ENCODE data around the gene ZNF217. TPM values are rescaled to one million over a fixed set of nuclear protein-coding genes. Genes with fewer than 3 reads are reported as not detected.
"Not testable (repeated sequence)": the region's sequence is repeated elsewhere in the genome, so short reads cannot be mapped to it uniquely, and the experiment has no call there.

Gene ZNF217
- total RNA-seq, 1 donor from 2014 or later = 30.9 TPM

DNA sequence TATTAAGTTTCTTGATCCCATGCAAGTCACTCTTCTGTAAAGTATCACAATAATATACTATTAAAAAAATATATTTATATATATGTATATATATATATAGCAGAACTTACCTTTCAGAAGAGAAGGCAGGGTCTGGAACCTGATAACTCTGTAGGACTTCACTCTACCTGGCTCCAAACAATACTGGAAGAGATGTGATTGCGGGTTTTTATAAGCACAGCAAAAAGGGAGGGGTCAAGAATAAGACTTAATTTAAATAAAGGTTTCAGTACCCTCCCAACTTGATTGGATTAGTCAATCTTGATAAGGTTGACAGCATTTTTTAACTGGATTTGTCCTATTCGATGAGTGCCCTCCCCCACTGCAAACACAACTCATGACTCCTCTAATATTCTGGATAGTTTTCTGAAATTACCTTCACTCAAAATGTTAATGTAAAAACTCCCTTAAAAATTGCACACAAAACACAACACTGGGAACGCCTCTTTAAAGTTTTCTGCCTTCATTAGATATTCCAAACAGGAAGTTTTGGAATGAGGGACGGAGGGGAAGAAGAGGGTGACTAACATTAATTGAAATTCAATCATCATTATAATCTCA is 4.0 kb upstream of the ZNF217 start:
- TF ChIP-seq, protein P1, sequence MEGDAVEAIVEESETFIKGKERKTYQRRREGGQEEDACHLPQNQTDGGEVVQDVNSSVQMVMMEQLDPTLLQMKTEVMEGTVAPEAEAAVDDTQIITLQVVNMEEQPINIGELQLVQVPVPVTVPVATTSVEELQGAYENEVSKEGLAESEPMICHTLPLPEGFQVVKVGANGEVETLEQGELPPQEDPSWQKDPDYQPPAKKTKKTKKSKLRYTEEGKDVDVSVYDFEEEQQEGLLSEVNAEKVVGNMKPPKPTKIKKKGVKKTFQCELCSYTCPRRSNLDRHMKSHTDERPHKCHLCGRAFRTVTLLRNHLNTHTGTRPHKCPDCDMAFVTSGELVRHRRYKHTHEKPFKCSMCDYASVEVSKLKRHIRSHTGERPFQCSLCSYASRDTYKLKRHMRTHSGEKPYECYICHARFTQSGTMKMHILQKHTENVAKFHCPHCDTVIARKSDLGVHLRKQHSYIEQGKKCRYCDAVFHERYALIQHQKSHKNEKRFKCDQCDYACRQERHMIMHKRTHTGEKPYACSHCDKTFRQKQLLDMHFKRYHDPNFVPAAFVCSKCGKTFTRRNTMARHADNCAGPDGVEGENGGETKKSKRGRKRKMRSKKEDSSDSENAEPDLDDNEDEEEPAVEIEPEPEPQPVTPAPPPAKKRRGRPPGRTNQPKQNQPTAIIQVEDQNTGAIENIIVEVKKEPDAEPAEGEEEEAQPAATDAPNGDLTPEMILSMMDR (IDR thresholded peaks at IDR 0.05) = no peak
- peaks cover 9% of the 10 kb centered on the region for H3K4me1 ChIP-seq
- H3K27me3 ChIP-seq = no peaks in the 10 kb centered on the region
- ATAC-seq (no peak), DNase-seq (no peak)
- no peaks in the 10 kb centered on the region for H3K36me3 ChIP-seq
- no peak overlapping the region for H3K4me3 ChIP-seq
- intact Hi-C loops (cut with DNase I) = no loop called here
- H3K9me3 ChIP-seq = no peaks in the 10 kb centered on the region
- no peak overlapping the region for H3K27ac ChIP-seq

DNA sequence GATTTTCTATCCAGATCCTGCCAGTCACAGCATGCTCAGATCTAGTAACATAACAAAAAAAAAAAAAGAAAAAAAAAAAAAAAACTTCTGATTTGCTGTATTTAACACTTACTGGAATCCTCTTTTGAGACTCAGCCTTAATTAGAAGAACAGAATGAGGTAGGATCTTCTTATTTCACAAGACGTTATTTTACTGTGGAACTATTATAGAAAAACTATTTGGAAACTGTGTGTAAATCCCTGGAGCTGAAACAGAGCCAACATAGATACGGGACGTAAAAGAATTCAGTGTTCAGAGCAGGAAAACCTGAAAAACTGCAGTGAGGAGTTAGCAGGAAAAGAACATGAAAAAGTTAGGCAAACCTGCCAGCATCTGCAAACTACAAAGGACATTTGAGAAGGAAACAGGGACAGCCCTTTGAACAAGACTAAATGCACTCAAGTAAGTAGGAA is 3.4 kb upstream of the ZNF217 start:
- no peaks in the 10 kb centered on the region for H3K9me3 ChIP-seq
- peak overlapping the region; percentile 72 for H3K27ac ChIP-seq
- no peak for DNase-seq
- H3K36me3 ChIP-seq = no peaks in the 10 kb centered on the region
- intact Hi-C loops (cut with DNase I) = no loop called here
- H3K4me1 ChIP-seq = peaks cover 9% of the 10 kb centered on the region
- no peaks in the 10 kb centered on the region for H3K27me3 ChIP-seq
- no peak overlapping the region for H3K4me3 ChIP-seq
- TF ChIP-seq, protein P1 (IDR thresholded peaks at IDR 0.05) = no peak
- no peak for ATAC-seq

DNA sequence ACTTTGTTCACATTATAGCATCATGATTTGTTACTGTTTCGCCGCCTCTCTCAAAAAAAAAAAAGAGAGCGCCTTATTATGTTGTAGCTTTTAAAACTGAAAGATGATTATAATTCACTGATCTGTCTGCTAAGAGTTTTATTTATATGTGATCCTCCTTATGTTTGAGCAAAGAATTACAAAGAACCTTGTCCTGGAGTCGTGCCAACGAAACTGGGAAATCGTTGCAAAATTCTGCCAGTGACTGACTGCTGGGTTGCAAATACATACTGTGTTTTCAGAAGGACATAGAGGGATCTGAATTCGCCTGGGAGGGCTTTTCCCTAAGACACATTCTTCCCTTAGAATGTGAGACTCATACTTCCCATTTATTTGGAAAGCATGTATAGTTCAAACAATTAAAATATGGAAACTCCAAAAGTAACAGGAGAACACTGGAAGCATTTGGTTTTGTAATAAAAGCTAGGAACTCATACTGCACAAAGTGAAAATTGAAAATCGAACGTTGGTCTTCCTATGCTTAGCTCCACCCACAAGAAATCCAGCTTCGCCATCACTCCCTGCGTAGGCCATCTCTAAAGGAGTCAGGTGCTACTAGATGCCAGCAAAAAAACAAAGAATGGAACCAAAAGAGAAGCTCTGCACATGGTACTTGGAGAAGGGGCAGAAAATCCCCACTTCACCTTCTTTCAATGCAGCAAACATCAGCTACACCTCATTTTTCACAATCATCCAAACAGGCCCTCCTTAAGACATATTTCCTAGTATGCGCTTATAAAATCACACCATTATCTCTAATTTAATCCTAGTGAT is 2.8 kb upstream of the ZNF217 start:
- H3K4me1 ChIP-seq; intact Hi-C loops (cut with DNase I); ATAC-seq; H3K27me3 ChIP-seq; H3K36me3 ChIP-seq; DNase-seq; H3K9me3 ChIP-seq: not testable (repeated sequence)
- Histone ChIP-seq H3K27ac (peak overlapping the region; percentile 91), H3K4me3 (peak overlapping the region; percentile 6)

DNA sequence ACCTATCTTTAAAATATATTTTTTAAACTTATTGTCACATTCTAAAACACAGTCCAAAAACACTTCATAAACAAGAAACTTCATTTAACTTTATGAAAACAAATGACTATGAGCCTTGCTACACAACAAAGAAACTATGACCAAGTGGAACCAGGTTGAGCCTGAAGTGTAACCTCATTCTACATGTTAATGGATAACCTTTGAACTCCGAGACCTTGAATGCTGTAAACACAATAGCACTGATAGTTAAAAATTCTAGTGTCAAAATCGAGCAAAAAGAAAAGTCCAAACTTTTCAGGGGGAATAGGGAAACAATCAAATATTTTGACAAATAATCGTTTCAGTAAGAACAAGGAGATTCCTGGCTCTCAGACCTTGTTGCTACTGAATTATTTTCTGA is 2.1 kb upstream of the ZNF217 start:
- DNase-seq = not testable (repeated sequence)

DNA sequence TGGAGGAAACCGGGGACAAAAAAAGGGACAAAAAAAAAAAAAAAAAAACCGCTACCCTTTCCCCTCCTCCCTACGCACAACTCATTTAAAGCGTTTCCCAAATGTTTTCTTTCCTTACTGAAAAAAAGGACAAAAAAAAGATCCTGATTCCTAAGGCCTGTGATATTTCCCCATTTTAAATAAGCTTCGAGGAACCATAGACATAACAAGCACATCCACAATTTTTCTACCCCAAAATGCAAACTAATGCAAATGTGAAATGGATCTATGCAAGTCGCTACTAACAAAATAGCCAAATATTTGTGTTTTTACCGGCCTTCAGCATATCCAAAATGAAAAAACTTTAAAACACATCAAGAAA is 1.4 kb upstream of the ZNF217 start:
- TF ChIP-seq, protein P1 (IDR thresholded peaks at IDR 0.05) = no peak
- Histone ChIP-seq H3K27me3 (no peaks in the 10 kb centered on the region), H3K4me1 (peaks cover 12% of the 10 kb centered on the region), H3K9me3 (no peaks in the 10 kb centered on the region), H3K36me3 (no peaks in the 10 kb centered on the region), H3K4me3 (peak overlapping the region; percentile 71), H3K27ac (peak overlapping the region; percentile 91)
- DNase-seq = no peak
- no peak for ATAC-seq
- intact Hi-C loops (cut with DNase I) = no loop called here

More for the DNA sequence above, 2.1 kb upstream of the ZNF217 start:
- ATAC-seq; H3K4me3 ChIP-seq; H3K9me3 ChIP-seq; intact Hi-C loops (cut with DNase I); H3K27me3 ChIP-seq; H3K4me1 ChIP-seq; H3K36me3 ChIP-seq: not testable (repeated sequence)
- peak overlapping the region; percentile 91 for H3K27ac ChIP-seq

DNA sequence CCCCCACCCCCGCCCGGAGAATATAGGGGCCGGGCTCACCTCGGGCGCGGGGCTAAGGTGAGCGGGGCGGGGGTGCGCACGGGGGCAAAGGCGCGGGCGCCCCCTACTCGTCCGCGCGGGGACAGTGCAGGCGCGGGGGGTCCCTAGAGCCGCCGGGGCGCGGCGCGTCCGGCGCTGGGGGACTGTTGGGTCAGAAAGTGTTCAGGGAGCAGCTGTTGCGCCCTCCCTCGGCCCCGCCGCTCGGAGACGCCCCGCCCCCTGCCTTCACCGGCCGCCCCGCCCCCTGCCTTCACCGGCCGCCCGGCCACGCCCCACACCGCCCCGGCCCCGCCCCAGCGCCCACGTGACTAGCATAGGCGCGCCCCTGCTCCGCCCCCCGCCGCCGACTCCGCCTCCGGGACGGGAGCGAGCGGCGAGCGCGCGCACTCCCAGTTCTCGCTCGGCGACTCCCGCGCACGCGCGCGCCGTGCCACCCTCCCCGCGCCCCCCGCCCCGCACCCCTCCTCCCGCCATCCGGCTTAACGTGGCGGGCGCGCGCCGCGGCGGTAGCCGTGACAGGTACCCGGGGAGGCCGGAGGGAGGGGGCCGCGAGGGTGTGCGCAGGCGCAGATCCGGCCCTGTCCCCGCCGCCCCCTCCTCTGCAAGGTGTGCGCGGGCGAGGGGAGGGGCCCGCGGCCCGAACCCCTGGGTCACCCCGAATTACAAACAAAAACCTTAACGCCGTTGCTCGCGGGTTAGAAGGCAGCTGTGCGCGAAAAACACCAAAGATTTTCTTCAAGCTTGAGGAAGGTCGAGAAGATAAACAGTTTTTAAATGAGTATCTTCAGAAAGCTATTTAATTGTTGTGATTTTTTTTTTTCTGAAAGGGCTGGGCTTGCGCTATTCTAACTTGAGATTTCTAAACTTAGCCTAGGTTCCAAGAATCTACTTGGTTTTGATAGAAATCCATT is 704 bp upstream of the ZNF217 start:
- intact Hi-C loops (cut with DNase I) = no loop called here
- TF ChIP-seq, protein P1 (IDR thresholded peaks at IDR 0.05) = peak; percentile 36
- H3K4me1 ChIP-seq = peaks cover 12% of the 10 kb centered on the region

More for the DNA sequence above, 704 bp upstream of the ZNF217 start:
- peak; percentile 97 for DNase-seq
- Histone ChIP-seq H3K27me3 (no peaks in the 10 kb centered on the region), H3K27ac (peak overlapping the region; percentile 97), H3K9me3 (no peaks in the 10 kb centered on the region), H3K36me3 (no peaks in the 10 kb centered on the region), H3K4me3 (peak overlapping the region; percentile 71)
- ATAC-seq = peak; percentile 95
